Measurements from ENCODE around the gene CDT1.

CDT1 gene

DNA sequence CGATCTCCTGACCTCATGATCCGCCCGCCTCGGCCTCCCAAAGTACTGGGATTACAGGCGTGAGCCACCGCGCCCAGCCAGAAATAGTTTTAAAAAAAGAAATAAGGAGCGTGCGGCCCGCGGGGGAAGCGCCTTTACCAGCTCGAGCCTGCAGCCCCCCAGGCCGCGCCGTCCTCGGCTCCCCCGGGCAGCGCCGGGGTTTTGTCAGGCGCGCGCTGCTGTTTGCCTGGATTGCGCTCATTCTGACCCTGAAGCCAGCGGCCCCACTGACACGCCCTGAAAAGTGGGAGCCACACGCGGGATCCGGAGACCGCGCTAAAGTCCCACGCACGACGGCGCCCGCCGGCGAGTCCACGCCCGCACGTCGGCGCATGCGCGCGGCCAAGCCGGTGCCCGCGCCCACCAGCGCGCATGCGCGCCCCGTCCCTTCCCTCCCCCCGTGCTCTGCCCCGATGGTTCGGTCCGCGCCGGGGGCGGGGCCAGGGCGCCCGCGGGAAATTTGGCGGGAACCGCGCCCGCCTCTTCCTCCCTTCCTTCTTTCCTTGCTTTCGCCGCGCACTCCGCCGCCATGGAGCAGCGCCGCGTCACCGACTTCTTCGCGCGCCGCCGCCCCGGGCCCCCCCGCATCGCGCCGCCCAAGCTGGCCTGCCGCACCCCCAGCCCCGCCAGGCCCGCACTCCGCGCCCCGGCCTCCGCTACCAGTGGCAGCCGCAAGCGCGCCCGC is at the start of gene CDT1:
CDT1 (plus strand) TSS at position 526 of the 724 bp plus-strand sequence; CDS start at position 569, 43 bp downstream.
- FAIRE-seq = no peak

DNA sequence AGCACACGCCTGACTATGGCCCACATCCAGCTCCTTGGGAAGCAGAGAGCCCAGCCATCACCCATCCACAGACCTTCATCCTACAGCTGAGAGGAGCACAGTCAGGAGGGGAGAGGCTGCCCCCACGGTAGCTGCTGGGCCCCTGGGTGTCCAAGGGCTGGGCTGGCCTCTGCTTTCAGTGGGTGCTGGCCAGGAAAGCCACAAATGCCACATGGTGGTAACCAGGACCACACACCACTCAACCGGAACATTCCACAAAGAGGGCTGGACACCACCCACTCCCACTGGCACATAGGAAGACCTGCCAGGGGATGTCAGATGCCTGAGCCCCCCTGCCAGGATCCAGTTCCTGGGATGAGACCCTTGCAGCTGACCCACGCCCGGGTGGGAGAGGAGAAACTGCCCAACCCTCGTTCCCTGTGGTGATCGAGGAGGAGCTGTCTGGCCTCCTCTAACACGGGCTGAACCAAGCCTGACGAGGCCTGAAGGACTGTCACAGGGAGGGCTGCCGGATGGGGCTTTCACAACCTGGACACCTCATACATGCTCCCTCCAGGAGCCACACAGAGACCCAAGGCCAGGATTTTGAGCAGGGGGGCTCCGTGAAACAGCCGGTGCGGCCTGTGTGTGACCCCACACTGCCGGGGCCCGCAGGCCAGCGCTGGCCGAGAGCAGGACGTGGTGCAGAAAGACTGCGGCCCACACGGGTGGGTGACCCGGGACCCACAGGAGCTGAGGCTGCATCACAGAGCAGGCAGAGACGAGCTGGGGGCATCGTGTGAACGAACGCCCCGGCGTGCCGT is 49.3 kb upstream of the CDT1 start:
- FAIRE-seq = no peak

DNA sequence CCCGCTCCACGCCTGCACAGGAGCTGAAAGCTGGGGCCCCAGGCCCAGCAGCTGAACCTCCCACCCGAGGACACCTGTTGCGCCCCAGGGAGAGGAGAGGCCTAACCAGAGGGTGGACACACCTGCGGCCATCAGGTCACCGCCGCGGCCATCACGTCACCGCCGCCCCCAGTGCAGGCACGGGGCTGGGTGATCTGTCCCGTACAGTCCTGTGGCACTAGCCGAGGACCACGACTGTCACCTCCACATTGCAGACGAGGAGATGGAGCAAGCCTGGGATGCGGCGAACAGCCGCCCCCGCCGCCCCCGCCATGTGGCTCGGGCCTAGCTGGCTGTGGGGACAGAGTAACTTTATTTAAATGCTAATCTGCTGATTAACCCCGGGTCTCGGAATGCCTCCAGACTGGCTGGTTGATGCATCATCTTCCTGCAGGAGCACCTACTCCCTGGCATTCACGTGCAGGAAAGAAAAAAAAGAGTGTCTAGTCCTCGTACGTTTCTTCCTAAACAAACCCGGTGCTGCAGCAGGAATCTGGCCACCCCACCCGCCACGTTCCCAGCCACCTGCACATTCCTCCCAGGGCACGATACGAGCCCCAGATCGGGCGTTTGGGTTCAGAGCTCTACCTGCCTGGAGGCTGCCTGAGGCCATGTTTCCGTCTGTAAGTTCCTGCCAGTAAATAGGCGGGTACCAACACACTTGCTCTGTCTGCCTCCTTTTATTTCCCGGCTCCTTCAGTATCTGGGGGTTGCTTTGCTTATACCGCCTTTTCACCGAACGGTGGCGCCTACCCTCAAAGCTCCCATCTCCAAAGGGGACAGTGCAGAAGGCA is 48.5 kb upstream of the CDT1 start:
- no peak for FAIRE-seq

DNA sequence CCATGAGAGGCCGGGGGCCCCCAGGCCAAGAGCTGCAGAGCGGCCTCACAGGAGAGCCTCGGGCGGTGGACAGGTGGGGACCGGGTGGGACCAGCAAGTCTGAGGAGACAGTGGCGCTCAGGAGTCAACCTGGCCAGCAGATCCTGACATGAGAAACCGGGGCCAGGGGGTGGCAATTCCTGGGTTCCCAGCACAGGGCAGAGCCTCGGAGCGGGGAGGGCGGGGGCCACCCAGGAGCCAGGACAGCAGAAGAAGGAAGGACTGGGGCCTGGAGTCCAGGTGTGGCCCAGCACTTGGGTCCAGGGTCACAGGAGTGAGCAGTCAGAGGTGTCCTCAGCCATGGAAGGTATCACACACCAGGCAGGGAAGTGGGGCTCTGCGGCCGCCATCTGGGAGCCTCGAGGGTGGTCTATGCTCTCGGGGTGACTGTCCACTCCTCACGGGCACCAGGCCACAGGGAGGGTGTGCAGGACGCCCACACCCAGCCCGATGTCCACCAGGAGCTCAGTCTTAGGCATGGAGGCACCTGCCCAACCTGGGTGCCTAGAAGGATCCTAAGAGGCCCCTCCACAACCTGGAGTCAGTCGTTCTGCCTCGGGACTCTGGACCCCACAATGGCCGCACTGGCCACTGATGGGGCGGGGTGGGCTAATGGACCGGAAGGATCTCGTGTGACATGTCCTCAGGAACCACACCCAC is 47.7 kb upstream of the CDT1 start:
- no peak for FAIRE-seq

DNA sequence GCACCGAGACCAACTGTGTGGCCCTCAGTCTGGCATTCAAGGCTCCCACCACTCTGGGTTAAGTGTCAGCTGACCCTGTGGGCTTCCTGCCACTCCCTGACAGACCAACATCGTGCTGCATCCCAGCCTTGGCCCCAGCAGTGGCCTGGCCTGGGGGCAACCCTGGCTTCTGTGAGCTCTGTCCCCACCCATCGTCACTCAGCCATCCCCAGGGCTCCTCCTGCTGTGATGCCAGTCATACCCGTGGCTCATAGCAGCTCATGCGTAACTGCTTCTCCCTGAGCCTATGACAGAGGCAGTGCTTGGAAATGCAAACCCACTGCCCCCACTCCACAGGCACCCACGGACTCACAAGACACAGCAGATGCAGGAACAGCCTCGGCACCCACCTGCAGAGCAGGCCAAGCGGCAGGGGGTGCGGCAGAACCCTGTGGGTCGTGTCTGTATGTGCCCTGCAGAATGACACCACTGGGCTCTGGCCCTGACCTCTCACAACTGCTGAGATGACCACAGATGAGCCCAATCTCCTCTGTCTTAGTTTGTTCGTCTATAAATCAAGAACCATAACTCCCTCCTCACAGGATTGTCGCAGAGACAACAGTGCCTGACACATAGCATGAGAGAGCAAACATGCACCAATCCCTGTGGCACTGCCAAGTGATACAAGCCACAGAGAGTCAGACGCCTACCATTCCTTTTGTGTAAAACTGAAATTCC is 45.2 kb upstream of the CDT1 start:
- no peak for FAIRE-seq

DNA sequence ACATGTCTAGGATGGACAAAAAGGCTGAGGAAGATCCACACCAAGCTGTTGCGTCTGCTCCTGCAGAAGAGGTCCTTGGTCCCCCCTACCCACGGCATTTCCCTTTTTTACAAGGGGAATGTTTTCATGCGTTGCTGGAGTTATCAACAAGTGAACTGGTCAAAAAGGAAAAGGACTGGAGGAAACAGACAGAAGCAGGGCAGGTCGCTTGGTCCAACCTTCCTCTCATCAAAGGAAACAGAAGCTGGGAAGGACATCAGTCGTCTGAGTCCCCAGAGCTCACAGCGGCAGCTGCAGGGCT is 44.7 kb upstream of the CDT1 start:
- FAIRE-seq = no peak

DNA sequence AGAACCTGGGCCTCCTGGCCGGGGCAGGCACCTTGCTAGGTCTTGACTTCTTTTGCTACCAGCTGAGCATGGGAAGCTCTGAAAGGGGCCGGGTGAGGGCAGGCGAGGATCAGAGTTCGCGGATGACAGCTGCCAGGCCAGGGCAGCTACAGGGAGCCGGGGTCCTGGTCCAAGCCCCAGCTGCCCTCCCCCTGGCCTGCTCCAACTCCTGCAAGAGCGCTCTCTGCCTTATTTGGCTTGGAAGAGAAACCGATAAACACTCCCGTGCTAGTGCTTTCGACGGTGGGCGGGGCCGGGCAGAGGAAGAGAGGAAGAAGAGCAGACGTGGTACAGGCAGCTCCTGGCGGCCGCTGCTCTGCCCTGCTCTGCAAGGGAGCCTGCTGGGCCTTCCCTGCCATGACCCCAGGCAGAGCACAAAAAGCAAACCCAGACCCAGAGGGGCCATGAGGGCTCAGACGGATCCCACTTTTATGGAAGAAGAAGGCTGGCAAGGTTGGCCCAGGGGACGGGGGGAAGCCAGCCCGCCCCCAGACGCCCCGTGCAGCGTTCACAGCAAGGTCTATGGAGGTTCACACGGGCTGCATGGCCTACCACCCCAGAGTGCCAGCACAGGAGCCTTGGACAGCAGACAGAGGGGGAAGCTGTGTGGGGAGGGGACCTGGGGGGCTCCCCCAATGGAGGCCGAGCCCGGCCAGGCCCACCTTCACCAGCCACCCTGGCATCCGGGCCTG is 44.2 kb upstream of the CDT1 start:
- no peak for FAIRE-seq

DNA sequence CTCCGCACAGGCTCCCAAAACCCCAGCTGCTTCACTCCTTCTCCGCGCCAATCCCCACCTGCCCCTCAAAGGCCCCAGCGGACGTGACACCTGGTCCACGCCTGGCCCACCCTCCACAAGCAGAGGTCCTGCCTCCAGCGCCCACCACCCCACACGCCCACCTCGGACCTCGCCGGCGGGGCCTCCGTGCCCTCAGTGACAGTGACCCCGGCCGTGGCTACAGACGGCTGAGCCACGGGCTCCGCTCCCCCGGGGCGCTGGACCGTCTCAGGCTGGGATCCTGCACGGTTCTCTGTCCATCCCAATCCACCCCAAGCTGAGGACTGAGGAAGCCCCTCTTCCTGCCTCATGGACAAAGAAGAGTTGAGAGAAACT is 43.6 kb upstream of the CDT1 start:
- no peak for FAIRE-seq

DNA sequence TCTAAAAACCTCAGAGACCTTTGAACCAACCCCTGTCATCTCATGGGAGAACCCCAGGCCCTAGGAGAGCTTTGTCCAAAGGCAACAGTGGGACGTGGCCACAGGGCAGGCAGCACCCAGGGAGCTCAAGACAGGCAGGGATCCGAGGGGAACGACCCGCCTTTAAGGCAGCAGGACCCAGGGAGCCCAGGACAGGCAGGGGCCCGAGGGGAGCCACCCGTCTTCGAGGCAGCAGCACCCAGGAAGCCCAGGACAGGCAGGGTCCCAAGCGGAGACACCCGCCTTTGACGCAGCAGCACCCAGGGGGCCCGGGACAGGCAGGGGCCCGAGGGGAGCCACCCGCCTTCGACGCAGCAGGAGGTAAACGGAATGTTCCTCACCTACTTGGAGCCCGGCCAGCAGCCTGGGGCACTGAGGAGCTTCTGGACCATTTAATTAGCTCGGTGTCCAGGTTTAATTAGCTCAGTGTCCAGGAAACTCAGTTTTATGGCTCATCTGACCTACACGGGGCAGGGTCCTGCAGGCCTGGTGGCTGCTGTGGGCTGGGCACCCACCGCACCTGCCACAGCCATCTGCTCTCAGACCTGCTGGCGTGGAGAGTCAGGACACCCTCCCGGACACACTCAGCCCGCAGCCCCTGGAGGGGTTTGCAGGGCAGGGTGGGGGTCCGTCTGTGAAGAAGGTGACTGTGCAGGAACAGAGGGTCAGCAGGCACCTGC is 43.0 kb upstream of the CDT1 start:
- FAIRE-seq = no peak

DNA sequence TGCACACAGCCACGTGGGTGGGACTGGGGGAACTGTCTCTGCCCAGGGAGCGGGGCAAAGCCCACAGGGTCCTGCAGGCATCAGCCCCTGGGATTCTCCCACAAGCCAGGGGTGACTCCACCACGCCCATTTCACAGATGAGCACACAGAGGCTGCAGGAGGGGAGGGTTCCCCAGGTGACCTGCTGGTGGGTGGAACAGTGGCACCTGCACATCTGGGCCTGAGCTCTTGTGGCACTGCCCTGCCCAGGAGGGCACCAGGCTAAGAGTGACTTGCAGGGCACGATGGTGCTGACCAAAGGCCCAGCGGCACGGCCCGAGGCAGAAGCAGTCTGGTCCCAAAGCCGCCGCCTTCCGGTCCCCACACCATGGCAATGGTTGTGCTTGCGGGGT is 42.5 kb upstream of the CDT1 start:
- FAIRE-seq = no peak

DNA sequence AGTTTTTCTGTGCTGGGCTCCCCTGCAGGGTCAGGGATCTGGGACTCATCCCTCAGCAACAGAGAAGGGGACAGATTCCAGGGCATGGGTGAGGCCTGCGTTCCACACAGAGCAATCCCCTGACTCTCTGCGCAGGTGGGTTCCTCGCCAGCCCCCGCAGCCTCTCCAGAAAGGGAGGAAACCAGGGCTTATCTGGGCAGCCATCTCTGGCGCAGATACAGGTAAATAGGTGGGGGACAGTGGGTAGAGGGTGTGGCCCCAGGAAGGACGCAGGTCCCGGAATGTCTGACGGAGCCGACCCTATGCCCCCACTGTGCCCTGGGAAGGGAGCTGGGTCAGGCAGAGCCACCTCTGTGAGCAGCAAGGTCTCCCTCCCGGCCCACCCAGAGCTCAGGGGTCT is 41.8 kb upstream of the CDT1 start:
- no peak for FAIRE-seq

DNA sequence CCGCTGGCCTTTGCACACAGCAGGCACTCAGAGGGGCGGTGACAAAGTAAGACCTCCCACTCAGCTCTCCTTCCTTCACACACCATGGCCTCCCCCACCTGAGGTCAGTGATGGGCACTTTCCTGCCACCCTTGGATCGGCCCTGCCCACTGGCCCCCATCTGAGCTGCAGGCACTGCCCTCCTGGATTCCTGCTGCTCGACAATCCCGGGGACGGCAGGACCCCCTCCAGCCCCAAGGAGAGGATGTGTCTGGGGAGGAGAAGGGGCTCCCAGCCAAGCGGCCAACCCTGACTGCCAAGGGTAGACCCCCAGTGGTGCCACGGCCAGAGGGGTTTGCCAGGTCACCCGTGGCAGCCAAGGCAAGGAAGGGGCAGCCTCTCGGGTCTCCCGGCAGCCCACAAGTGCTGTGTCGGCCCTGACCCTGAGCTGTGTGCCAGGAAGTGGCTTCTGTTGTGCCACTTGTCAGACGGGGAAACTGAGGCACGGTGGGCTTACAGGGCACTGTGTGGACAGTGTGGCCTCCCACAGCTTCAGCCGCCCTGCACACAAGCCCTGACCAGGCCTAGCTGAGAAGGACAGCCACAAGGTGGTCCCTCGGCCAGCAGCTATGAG is 41.2 kb upstream of the CDT1 start:
- no peak for FAIRE-seq

DNA sequence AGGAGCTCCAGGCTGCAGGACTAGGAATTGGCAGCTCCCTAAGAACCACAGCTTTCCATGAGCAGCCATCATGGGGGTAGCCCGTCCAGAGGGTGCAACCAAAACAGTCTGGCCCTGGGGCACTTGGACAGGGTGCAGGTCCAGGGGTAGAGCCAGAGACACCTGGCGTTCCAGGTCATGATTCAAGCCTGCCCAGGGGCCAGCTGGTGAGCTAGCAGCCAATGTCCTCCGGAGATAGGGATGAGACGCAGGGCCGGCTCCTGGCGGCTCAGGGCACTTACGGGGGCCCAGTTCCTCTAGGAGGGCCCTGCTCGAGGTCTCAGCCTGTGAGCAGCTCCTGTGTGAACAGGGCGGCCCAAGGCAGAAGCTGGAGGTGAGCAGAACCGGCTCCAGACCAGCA is 40.6 kb upstream of the CDT1 start:
- no peak for FAIRE-seq

DNA sequence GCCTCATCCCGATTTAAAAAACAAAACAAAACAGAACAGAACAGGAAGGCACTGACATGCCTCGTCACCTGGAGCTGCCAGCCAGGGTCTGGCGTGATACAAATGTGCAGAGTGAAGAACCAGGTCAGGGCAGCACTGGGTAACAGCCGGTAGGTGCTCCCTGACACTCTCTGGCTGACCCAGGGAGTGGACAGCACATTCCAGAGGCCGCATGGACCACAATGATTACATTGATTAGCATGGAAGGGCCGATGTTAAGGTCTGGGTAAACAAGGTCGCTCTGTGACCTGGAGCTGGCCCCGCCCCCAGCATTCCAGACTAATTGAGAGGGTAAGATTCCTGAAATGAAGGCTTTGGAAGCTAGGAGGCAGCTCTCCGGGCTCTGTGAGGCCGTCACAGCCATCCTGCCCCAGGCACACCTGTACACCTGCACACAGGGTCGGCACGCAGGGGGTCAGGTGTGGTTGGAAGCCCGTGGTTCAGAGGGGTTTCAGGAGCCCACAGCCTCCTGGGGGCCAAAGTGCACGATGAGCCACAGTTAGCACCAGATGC is 40.0 kb upstream of the CDT1 start:
- FAIRE-seq = no peak

DNA sequence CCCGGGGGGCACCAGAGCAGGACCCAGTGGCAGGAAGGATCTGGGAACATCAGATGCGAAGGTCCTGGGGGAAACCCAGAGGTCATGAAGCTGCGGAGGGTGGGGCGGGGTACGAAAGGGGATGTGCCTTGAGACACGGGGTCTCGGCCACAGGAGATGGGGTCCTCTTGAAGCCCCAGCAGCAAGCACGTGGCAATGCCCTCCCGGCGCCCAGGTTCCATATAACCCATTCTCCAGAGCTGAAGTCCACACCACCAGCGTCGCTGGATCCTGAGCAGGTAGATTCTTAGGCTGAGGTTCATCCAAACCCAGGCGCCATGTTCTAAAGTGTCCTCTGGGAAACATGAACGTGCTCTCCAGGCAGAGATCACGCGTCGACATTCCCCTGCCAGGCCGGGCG is 39.5 kb upstream of the CDT1 start:
- FAIRE-seq = no peak

DNA sequence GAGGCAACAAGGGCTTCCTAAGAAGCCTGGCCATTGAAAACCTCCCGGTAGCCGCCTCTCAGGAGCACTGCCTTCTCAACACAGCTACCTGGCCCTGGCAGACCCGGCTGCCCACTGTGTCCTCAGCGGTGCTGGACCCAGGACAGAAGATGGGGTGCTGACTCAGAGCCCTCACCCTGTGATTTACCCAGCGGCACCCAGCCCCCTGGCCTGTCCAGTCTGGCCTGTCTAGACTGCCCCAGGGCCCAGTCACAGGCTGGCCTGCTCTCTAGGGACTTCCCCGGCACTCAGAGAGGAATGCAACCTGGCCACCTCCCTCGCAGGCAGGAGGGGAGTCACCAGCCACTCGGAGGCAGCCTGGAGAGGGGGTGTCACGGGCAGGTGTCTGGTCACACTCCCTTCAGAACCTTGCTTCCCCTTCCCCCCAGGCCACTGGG is 38.7 kb upstream of the CDT1 start:
- FAIRE-seq = no peak

DNA sequence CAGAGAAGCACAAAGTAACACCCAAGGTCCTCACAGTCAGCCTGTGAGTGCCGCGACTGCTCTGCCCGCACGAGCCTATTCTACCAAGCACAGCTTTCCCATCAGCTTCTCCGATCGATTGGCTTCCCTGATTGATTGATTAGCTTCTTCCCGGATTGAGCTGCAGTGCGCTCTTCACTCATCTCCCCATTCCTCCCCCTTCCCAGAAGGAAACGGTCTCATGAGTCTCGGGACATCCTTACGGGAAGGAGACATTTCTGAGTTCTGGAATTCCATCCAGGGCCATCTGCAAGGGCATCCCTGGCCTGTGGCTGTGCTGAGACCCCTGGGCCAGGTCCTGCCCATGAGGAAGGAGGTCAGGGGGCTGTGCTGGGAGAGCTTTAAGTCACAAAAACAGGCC is 36.6 kb upstream of the CDT1 start:
- FAIRE-seq = no peak

DNA sequence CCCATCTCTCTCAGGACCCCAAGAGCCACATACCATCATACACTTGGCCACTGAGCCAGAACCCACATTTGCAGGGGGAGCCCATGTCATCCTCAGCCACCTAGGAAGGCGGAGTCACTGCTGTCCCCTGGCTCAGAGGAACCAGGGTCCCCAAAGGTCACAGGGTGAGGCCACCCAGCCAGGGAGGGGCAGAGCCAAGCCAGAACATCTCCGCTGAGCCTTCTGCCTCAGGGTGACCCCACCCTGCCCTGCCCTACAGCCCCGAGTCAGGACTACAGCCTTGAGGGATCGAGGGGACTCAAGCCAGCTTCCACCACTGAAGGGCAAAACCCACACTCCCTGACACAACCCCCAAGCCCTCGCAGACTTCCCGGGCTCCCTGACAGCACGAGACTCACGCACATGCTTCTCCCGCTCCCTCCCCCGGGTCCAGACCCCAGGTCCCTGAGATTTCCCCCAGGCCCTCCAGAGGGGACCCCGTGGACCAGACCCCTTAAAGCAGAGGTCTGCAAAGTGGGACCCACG is 36.0 kb upstream of the CDT1 start:
- no peak for FAIRE-seq

DNA sequence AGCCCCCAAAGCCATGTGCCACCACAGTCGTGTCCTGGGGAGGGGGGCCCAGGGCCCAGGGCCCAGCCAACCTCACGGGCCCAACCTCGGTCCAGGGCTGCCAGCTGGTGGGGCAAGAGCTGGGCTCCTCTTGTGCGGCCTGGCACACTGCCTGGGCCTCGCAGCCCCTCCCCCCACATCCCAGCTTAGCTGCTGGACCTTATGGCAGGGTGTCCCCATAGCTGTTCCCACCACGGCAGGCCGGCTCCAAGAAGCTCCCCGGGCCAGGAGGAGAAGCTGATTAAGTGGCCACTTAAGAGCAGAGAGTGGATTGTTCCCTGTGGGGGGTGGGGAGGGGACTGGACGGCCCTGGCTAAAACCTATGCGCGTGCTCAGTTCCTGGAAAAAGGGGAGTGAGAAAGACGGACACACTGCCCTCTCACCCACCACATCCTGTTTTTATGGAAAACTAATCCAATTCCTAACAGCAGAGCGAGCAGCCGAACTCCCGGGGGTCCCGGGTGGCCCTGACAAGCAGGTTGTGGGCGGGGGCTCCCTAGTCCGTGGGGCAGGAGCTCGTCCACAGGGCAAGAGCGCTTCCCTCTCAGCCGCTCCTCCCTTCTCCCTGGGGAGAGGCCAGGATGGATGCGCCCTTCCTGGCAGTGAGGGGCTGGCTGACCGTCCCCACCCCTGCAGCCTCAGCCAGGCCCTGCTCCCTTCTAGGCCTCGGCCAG is 35.4 kb upstream of the CDT1 start:
- FAIRE-seq = no peak

Measured in TTC549 (cell line).